ENCODE measurements around the gene ISYNA1.

GRCh38 chr19:18390065-18390907, 47.6 kb downstream of the ISYNA1 start:
- TF ChIP-seq, protein P1, sequence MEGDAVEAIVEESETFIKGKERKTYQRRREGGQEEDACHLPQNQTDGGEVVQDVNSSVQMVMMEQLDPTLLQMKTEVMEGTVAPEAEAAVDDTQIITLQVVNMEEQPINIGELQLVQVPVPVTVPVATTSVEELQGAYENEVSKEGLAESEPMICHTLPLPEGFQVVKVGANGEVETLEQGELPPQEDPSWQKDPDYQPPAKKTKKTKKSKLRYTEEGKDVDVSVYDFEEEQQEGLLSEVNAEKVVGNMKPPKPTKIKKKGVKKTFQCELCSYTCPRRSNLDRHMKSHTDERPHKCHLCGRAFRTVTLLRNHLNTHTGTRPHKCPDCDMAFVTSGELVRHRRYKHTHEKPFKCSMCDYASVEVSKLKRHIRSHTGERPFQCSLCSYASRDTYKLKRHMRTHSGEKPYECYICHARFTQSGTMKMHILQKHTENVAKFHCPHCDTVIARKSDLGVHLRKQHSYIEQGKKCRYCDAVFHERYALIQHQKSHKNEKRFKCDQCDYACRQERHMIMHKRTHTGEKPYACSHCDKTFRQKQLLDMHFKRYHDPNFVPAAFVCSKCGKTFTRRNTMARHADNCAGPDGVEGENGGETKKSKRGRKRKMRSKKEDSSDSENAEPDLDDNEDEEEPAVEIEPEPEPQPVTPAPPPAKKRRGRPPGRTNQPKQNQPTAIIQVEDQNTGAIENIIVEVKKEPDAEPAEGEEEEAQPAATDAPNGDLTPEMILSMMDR (IDR thresholded peaks at IDR 0.05), result no peak
- TF ChIP-seq POLR2A (IDR thresholded peaks at IDR 0.05), result no peak

All from Peyer's patch (tissue), 4 donors.